GM21367 (cell line): Measurements from ENCODE around the gene EIF2S2.
A peak's percentile ranks its signal among the peaks of the same experiment; 100 is the strongest.
"Not testable (repeated sequence)": the region's sequence is repeated elsewhere in the genome, so short reads cannot be mapped to it uniquely, and the experiment has no call there.

Source experiments
- ATAC-seq: cut with Tn5 transposase; IDR thresholded peaks from one replicate; pipeline ENCODE4 v1.9.1; 2021; ENCODE audit not compliant: unreplicated experiment

EIF2S2 gene, protein sequence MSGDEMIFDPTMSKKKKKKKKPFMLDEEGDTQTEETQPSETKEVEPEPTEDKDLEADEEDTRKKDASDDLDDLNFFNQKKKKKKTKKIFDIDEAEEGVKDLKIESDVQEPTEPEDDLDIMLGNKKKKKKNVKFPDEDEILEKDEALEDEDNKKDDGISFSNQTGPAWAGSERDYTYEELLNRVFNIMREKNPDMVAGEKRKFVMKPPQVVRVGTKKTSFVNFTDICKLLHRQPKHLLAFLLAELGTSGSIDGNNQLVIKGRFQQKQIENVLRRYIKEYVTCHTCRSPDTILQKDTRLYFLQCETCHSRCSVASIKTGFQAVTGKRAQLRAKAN

GRCh38 chr20:34111702-34112599 is at the start of gene EIF2S2:
EIF2S2 (minus strand) TSS chr20:34112243; CDS start chr20:34112110, 133 bp downstream.
- ATAC-seq: peak; percentile 81

DNA sequence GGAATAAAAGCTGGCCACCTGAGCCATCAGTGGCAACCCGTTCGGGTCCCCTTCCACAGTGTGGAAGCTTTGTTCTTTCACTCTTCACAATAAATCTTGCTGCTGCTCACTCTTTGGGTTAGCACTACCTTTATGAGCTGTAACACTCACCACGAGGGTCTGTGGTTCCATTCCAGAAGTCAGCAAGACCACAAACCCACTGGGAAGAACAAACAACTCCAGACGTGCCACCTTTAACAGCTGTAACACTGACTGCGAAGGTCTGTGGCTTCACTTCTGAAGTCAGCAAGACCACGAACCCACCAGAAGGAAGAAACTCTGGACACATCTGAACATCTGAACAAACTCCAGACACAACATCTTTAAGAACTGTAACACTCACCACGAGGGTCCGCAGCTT is 45.7 kb upstream of the EIF2S2 start:
- not testable (repeated sequence) for ATAC-seq

- ATAC-seq: no peak
Measured at GRCh38 chr20:34155836-34156235, 43.8 kb upstream of the EIF2S2 start.

GRCh38 chr20:34153169-34153568 is 41.1 kb upstream of the EIF2S2 start:
- ATAC-seq: not testable (repeated sequence)

DNA sequence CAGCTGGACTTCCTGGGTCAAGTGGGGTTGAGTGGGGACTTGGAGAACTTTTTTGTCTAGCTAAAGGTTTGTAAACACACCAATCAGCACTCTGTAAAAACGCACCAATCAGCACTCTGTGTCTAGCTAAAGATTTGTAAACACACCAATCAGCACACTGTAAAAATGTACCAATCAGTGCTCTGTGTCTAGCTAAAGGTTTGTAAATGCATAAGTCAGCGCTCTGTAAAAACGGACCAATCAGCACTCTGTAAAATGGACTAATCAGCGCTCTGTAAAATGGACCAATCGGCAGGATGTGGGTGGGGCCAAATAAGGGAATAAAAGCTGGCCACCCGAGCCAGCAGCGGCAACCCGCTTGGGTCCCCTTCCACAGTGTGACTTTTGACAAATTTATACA is 40.0 kb upstream of the EIF2S2 start:
- ATAC-seq: not testable (repeated sequence)

GRCh38 chr20:34150306-34151000 is 38.4 kb upstream of the EIF2S2 start:
- ATAC-seq: no peak

- ATAC-seq: no peak
Measured at GRCh38 chr20:34145280-34145819, 33.3 kb upstream of the EIF2S2 start.

GRCh38 chr20:34143951-34144350 is 31.9 kb upstream of the EIF2S2 start:
- no peak for ATAC-seq

DNA sequence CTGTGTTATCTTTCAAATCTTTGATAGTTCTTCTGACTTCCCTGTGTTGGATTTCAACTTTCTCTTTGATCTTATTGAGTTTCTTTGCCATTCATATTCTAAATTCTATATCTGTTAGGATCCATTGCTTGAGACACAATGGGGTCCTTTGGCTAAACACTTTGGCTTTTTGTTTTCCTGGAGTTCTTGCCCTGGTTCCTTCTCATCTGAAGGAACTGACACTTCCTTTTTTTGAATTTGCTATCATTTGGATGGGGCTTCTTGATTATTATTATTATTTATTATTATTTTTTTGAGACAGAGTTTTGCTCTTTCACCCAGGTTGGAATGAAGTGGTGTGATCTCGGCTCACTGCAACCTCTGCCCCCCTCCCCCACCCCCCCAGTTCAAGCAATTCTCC is 30.1 kb upstream of the EIF2S2 start:
- no peak for ATAC-seq

GRCh38 chr20:34141293-34141692 is 29.2 kb upstream of the EIF2S2 start:
- ATAC-seq: no peak

DNA sequence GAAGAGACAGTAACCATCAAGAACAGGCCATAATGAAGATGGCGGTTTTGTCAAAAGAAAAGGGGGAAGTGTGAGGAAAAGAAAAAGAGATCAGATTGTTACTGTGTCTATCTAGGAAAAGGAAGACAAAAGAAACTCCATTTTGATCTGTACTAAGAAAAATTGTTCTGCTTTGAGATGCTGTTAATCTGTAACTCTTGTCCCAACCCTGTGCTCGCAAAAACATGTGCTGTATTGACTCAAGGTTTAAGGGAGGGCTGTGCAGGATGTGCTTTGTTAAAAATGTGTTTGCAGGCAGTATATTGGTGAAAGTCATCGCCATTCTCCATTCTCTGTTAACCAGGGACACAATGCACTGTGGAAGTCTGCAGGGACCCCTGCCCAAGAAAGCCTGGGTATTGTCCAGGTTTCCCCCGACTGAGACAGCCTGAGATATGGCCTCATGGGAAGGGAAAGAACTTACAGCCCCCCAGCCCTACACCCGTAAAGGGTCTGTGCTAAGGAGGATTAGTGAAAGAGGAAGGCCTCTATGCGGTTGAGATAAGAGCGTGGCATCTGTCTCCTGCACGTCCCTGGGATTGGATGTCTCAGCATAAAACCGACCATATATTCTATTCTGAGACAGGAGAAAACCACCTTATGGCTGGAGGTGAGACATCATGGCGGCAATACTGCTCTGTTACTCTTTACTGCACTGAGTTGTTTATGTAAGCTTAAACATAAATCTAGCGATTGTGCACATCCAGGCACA is 23.7 kb upstream of the EIF2S2 start:
- ATAC-seq: not testable (repeated sequence)

GRCh38 chr20:34133365-34133860 is 21.4 kb upstream of the EIF2S2 start:
- ATAC-seq: not testable (repeated sequence)

GRCh38 chr20:34132943-34133342 is 20.9 kb upstream of the EIF2S2 start:
- not testable (repeated sequence) for ATAC-seq

DNA sequence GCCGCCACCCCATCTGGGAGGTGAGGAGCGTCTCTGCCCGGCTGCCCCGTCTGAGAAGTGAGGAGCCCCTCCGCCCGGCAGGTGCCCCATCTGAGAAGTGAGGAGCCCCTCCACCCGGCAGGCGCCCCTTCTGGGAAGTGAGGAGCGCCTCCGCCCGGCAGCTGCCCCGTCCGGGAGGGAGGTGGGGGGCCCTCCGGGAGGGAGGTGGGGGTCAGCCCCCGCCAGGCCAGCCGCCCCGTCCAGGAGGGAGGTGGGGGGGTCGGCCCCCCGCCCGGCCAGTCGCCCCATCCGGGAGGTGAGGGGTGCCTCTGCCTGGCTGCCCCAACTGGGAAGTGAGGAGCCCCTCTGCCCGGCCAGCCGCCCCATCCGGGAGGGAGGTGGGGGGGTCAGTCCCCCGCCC is 20.4 kb upstream of the EIF2S2 start:
- not testable (repeated sequence) for ATAC-seq

GRCh38 chr20:34131491-34131890 is 19.4 kb upstream of the EIF2S2 start:
- ATAC-seq: no peak

- no peak for ATAC-seq
Measured at GRCh38 chr20:34129518-34130162, 17.6 kb upstream of the EIF2S2 start.

- ATAC-seq: no peak
Measured at GRCh38 chr20:34127792-34128191, 15.7 kb upstream of the EIF2S2 start.

DNA sequence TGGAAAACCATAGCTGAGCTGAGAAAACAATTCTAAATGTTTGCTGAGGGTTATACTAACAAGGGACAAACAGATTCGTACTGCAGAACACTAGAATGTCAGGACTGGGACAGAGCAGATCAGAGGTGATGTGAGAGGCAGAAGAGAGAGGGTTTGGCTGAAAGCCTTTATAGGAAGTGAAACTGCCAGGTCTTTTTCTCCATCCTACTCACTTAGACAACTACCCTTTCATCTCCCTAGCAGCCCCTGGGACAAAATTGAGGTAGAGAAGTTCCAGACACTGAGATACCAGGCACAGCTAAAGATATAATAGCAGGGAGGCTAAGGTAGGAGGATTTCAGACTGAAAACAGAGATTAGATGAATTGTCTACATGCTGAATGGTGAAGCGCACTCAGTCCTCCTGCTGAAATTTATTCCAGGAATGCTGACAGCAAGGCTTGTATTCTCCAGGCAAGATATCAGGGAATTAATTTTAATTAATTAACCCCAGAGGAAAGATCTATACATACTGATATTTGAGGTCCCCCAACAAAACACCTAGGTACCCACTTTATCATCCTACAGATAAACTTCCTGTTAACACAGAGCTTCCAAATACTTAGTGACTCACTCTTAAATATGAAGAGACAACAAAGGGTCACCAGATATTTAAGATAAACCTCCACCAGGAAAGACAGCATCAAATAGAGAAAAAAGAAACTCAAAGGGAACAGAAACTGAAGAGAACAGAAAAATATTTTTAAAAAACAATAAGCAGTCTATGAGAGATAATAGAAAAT is 12.6 kb upstream of the EIF2S2 start:
- ATAC-seq: no peak

DNA sequence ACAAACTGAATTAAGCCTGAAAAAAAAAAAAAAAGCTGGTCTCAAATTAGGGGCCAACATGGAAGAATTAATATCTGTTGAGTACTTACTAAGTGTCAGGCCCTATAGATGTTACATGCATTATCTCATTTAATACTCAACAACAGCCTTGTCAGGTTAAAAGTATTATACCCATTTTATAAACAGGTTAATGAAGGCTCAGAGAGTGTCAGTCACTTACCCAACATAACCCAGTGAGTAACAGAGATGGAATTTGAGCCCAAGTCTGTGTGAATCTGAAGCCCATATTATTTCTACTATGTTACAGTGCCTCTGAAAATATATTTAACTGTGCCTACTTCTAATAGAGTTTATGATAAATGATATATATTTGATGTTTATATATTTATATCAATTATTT is 11.3 kb upstream of the EIF2S2 start:
- no peak for ATAC-seq
